ENCODE data around the gene MORC2. TPM values are rescaled to one million over a fixed set of nuclear protein-coding genes. Genes with fewer than 3 reads are reported as not detected.

Gene MORC2
- total and polyA plus RNA-seq, 2 of the 13 experiments (the other 11 are each of a cell fraction or from before 2014, with no cell fraction given): 11.9 to 18.3 TPM

GRCh38 chr22:30881361-30882183, 87.0 kb downstream of the MORC2 start (continued):
- no peak for TF ChIP-seq GPBP1L1 (CRISPR knock-in tag; IDR thresholded peaks at IDR 0.05)
- TF ChIP-seq NBN (conservative IDR thresholded peaks at IDR 0.05): no peak
- no peak for TF ChIP-seq SSRP1 (CRISPR knock-in tag; IDR thresholded peaks at IDR 0.05)
- TF ChIP-seq ZNF768 (CRISPR knock-in tag; IDR thresholded peaks at IDR 0.05): peak; percentile 62; the same call in 1 of the 2 replicates
- TF ChIP-seq ZNF546 (CRISPR knock-in tag; conservative IDR thresholded peaks at IDR 0.05): 0 out of 2 replicates have a peak, but pooled peaks have one; percentile 55
- TF ChIP-seq ARID2 (CRISPR knock-in tag; IDR thresholded peaks at IDR 0.05; ENCODE audit: borderline replicate concordance): no peak
- TF ChIP-seq ZNF577 (CRISPR knock-in tag; IDR thresholded peaks at IDR 0.05; ENCODE audit: borderline replicate concordance, low read depth): no peak
- TF ChIP-seq ZNF552 (CRISPR knock-in tag; IDR thresholded peaks at IDR 0.05; ENCODE audit: borderline replicate concordance): no peak
- TF ChIP-seq ZIK1 (CRISPR knock-in tag; IDR thresholded peaks at IDR 0.05; ENCODE audit: borderline replicate concordance, low read depth): no peak
- TF ChIP-seq RAD51 (IDR thresholded peaks at IDR 0.05; ENCODE audit: borderline replicate concordance): no peak
- no peak for TF ChIP-seq ZNF891 (CRISPR knock-in tag; IDR thresholded peaks at IDR 0.05)
- TF ChIP-seq SIN3B (IDR thresholded peaks at IDR 0.05; ENCODE audit: low read length): no peak
- no peak for TF ChIP-seq PRDM4 (CRISPR knock-in tag; IDR thresholded peaks at IDR 0.05; ENCODE audit: borderline replicate concordance)
- no peak for TF ChIP-seq SYNCRIP (IDR thresholded peaks at IDR 0.05; ENCODE audit: insufficient read depth, low read depth, low read length)
- TF ChIP-seq ZNF550 (CRISPR knock-in tag; IDR thresholded peaks at IDR 0.05; ENCODE audit: borderline replicate concordance): no peak
- no peak for TF ChIP-seq KMT2B (CRISPR knock-in tag; IDR thresholded peaks at IDR 0.05)
- TF ChIP-seq ZNF646 (CRISPR knock-in tag; IDR thresholded peaks at IDR 0.05): no peak
- TF ChIP-seq KLF9 (CRISPR knock-in tag; IDR thresholded peaks at IDR 0.05; ENCODE audit: low read depth): no peak
- no peak for TF ChIP-seq LBX2 (CRISPR knock-in tag; IDR thresholded peaks at IDR 0.05; ENCODE audit: borderline replicate concordance)

All from HepG2 (cell line).